ENCODE results near the gene CLDN22.

DNA sequence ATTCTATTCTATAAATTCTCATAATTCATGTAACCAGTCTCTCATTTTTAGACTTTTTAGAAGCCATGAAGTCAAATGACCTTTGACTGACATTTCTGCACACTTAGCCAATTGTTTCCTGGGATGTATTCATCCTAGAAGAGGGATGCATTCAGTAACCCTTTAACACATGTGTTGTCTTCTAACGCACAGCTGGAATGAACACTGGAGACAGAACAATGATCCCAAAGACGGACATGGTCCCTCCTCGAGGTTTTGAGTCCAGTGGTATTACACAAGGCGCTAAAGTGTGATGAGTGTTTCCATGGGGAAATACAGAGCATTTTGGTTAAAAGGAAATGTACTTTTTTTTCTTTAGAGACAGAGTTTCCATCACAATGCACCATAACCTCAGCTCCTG, 42.0 kb upstream of the CLDN22 start:
- no peak for TF ChIP-seq STAT1 (conservative IDR thresholded peaks at IDR 0.05)
- no peak for TF ChIP-seq JUNB (IDR thresholded peaks at IDR 0.05)
- no peak for TF ChIP-seq JUND (IDR thresholded peaks at IDR 0.05; ENCODE audit: low read depth, low read length)

Measured in GM12878 (cell line).